Stimulated activated CD8-positive, alpha-beta memory T cell treated with anti-CD3 and anti-CD28 coated beads, Interleukin-12 subunit alpha, Interleukin-12 subunit beta, amount 100 ng/mL, for 24 hours (primary cell): ENCODE results near the gene PPP4R3B.
"Not testable (repeated sequence)": the region's sequence is repeated elsewhere in the genome, so short reads cannot be mapped to it uniquely, and the experiment has no call there.

Experiments used
- DNase-seq: peaks from one replicate; pipeline ENCODE4 v3.0.0-alpha.2; 2020; ENCODE audit errors: extremely low read depth

PPP4R3B gene

DNA sequence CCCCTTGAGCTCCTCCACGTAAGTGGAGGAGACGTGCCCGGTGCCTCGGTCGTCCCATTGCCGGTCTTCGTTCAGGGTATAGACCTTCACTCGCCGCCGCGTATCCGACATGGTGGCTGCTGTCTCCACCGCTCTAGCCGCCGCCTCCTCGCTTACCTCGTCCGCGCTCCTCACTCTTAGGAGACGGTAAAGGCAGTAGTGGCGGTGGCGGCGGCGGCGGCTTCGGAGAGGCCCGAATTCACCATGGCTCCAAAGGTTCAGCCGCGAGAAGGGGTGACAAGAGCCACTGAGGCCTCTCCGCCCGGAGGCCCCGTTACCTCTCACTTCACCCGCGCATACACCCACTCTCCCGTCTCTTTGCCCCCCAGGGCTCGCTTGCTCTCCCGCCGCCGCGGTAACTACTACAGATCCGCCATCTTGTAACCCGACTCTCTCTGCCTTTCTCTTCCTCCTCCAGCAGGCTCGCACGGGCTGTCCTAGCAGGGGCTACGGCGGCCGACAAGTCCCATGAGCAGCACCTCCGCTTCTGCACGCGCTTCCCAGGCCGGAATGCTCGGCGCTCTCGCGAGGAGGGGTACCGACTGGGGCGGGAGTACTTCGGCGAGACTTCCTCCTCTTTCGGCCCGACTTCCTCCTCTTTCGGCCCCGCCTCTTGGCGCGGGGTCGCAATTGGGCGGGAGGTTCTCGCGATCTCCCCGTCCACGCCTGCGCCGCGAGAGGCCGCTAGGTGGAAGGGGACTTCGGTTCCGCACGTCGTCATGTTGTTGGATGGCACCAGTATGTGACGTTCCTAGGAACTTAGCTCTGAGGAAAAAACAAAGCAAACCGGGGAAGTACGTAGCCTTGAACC lies at the start of gene PPP4R3B:
TSS of gene PPP4R3B (minus strand) at position 448 of the 850 bp plus-strand sequence. CDS start at position 111, 337 bp downstream.
- DNase-seq = peak; percentile 96

- DNase-seq = no peak
These were observed 35.8 kb upstream of the PPP4R3B start for GRCh38 chr2:55653255-55653654.

- no peak for DNase-seq
These were observed 31.8 kb upstream of the PPP4R3B start for GRCh38 chr2:55649211-55649610.

GRCh38 chr2:55636831-55637230 lies 19.4 kb upstream of the PPP4R3B start:
- DNase-seq = no peak

GRCh38 chr2:55628931-55629330 lies 11.5 kb upstream of the PPP4R3B start:
- no peak for DNase-seq

- DNase-seq = no peak
These were observed 10.5 kb upstream of the PPP4R3B start for GRCh38 chr2:55627915-55628314.

DNA sequence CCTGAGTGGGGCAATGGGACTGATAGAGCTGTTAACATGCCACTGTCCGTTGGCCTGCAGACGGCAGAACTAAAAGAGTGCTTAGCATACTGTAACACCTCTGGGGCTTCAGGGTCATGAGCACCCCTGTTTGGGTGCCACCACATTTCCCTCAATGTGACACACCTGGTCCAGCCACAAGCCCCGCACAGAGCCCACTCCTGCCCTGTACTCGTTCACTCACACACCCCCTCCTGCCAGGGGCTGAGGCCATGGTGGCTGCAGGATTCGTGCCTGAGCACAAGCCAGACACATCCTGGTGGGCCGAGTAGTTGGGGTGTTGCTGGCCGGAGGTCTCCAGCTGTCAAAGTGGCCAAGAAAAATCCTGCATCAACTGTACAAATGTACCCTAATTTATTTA lies 4.4 kb upstream of the PPP4R3B start:
- DNase-seq = no peak

DNA sequence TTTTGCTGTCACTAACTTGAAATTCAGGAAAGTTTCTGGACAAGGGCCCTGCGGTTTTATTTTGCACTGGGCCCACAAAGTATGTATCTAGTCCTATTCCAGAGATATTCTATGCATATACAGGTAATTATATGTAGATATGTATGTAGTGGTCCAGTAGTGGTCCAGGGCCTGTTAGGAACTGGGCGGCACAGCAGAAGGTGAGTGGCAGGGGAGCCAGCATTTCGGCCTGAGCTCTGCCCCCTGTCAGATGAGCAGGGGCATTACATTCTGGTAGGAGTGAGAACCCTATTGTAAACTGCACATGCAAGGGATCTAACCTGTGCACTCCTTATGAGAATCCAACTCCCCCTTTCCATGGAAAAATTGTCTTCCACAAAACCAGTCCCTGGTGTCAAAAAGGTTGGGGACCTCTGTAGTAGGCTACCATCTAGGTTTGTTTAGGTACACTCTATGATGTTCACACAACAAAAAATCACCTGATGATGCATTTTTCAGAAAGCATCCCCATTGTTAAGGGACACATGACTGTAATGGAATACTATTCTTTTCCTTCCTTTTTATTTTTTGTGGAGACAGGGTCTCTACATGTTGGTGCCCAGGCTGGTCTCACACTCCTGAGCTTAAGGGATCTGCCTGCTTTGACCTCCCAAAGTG lies 2.8 kb upstream of the PPP4R3B start:
- DNase-seq = no peak

- no peak for DNase-seq
These were observed 1.0 kb upstream of the PPP4R3B start for GRCh38 chr2:55618275-55619055.

- no peak for DNase-seq
These were observed 528 bp upstream of the PPP4R3B start for GRCh38 chr2:55618025-55618274.

DNA sequence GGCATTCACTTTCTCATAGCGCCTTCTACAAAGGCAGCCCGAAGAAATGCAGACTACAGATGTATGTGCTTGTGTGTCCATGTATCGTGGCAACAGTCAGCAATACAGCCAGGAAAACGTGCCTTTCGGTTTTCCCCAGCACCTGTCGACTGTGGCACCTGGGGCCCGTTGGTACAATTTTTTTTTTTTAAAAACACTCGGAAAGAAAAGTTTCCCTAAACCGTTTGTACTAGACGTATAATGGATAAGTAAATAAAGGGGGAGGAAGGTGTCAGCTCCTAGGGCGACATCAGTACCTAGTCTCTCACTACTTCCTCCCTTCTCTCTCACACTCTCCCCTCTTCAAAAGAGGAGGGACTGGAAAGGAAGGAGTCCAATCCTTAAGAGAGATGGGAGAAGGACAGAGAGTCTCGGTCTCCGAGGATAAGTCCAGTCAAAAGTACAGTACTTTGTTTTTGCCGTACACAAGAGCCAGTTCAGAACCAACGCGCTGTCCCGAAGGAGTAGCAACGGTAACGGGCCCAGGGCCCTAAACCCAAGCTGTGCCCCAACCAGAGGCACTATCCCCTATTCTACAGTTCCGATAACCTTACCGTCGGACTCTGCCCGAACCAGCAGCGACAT lies 759 bp downstream of the PPP4R3B start:
- DNase-seq = no peak

- no peak for DNase-seq
These were observed 5.4 kb downstream of the PPP4R3B start for GRCh38 chr2:55611997-55612396.

DNA sequence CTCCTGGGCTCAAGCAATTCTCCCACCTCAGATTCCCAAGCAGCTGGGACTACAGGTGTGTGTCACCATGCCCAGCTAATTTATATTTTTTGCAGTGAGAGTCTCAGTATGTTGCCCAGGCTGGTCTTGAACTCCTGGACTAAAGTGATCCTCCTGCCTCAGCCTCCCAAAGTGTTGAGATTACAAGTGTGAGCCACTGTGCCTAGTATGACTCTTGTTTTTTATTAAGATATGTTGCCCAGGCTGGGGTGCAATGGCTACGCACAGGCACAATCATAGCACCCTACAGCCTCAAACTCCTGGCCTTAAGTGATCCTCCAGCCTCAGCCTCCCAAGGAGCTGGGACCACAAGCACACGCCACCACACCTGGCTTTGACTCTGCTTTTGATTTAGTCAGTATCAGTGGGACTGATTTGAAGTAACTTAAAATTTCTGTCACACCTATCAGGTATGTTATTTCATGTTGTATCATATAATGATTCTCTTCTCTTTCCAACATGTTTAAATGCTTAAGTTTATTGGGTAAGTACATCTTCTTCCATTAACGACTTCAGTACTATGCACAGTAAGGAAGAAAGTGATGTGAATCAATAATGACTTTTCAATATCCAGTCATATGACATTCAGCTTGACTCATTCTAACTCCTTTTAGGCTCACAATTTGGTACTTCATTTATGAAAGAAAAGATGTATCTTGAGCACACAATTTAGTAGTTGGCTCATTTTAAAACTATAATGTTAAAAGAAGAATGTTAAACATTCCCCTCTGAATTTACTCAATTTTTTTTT lies 6.3 kb downstream of the PPP4R3B start:
- no peak for DNase-seq

DNA sequence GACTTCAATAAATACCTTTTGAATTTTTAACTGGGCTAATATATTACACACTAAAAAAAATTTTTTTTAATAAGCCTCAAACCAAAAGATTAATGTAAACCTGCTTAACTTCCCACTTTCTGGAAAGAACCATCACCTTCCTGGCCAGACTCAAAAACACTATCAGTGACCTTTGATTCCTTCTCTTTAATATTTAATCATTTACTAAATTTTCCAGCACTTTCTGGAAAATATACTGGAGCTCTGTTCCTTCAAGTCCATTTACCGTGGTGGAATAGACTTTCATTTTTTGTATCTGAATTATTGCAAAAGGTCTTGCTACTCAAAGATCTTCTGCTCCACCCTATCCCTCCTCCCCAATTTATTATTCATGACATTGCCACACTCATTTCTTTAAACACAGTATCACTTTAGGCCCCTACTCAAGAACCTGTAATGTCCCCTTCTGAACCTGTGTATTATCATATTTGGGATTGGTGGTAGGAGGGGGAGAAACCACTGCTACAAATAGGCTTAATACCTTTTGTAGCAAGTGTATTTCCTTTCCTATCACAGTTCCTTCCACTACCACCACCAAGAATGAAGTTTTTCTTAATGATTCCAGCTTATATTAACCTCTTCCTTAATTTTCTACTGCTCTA lies 7.4 kb downstream of the PPP4R3B start:
- DNase-seq = no peak

DNA sequence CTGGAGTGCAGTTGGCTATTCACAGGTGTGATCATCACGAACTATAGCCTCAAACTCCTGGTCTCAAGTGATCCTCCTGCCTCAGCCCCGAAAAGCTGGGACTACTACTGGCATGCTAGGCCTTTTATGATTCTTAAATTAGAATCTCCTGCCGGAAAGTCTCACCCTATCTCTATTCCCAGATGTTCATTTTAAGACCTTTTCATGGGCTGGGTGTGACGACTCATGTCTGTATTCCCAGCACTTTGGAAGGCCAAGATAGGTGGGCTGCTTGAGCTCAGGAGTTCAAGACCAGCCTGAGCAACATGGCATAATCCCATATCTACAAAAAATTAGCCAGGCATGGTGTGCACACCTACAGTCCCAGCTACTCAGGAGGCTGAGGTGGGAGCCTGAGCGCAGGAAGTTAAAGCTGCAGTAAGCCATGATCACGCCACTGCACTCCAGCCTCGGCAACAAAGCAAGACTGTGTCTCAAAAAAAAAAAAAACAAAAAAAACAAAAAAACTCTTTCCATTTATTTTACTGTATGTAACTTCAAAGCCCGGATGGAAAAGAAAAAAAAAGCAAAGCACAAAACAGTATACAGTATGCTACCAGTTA lies 8.1 kb downstream of the PPP4R3B start:
- no peak for DNase-seq

- DNase-seq = no peak
These were observed 9.7 kb downstream of the PPP4R3B start for GRCh38 chr2:55607717-55608116.

GRCh38 chr2:55604027-55604565 lies 13.3 kb downstream of the PPP4R3B start:
- no peak for DNase-seq

- DNase-seq = no peak
These were observed 15.6 kb downstream of the PPP4R3B start for GRCh38 chr2:55601849-55602248.

DNA sequence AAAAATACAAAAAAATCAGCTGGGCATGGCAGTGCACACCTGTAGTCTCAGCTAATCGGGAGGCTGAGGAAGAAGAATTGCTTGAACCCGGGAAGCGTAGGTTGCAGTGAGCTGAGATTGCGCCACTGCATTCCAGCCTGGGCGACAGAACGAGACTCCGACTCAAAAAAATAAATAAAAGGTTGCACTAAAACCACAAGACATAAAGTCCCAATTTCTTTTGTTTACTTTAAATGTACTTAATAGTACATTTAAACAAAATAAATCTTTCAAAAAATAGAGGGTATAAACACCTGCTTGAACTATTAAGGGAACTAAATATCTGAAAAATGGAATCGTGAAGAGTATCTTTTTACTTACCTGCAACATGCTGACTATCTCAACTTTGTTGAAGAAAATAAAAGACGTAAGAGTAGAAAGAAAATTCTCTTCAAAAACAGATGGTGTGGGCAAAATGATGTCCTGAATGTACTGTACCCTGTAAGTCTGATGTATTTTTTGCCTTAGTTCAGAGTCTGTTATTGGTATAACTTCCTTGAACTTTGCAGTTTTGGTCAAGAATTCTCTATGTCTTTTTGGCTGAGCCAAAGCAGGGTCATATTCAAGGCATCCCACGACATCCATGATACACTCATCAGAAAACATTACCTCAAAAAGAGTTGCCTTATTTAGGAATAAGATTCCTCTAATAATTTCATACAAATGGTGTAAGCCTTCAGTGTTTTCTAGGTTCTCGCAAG lies 19.2 kb downstream of the PPP4R3B start:
- DNase-seq = no peak

DNA sequence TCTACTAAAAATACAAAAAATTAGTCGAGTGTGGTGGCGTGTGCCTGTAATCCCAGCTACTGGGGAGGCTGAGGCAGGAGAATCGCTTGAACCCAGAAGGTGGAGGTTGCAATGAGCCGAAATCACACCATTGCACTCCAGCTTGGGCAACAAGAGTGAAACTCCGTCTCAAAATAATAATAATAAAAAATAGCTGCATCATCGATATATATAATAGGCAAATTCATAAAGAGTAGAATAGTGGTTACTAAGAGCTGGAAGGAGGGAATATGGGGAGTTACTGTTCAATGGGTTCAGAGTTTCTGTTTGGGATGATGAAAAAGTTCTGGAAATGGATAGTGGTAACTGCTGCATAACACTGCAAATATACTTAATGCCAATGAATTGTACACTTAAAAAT lies 20.6 kb downstream of the PPP4R3B start:
- DNase-seq = not testable (repeated sequence)
